H9 (cell line): ENCODE data around the gene TENM4. TPM values are rescaled to one million over a fixed set of nuclear protein-coding genes. Genes with fewer than 3 reads are reported as not detected.

ENCODE experiments used
- DNase-seq: peaks from one replicate; pipeline ENCODE4 v3.0.0-alpha.2; 2017
- H2AFZ ChIP-seq: one replicate; pipeline ENCODE4 v1.6.1; 2013; ENCODE audit warnings: mild to moderate bottlenecking, low read length, control low read depth, moderate library complexity
- H2AK5ac ChIP-seq: 2 replicates; pipeline ENCODE4 v1.6.1; 2013; ENCODE audit warnings: low read length, control low read depth, mixed read lengths; ENCODE audit not compliant: insufficient read length
- H2BK120ac ChIP-seq: one replicate; pipeline ENCODE4 v1.6.1; 2013; ENCODE audit warnings: low read depth, mild to moderate bottlenecking, low read length, control low read depth, inconsistent platforms; ENCODE audit not compliant: poor library complexity, severe bottlenecking
- H2BK12ac ChIP-seq: 2 replicates; pipeline ENCODE4 v1.6.1; 2013; ENCODE audit warnings: low read length, control low read depth, mixed read lengths, low read depth; ENCODE audit not compliant: insufficient read length
- H2BK15ac ChIP-seq: 2 replicates; pipeline ENCODE4 v1.6.1; 2013; ENCODE audit warnings: low read depth, low read length, control low read depth
- H2BK20ac ChIP-seq: one replicate; pipeline ENCODE4 v1.6.1; 2013; ENCODE audit warnings: low read depth, mild to moderate bottlenecking, low read length, control low read depth, inconsistent platforms; ENCODE audit not compliant: poor library complexity, severe bottlenecking
- H2BK5ac ChIP-seq: 2 replicates; pipeline ENCODE4 v1.6.1; 2013; ENCODE audit warnings: low read length, control low read depth, mixed read lengths; ENCODE audit not compliant: insufficient read length
- H3K14ac ChIP-seq: 2 replicates; pipeline ENCODE4 v1.6.1; 2013; ENCODE audit warnings: low read length, control low read depth; ENCODE audit not compliant: insufficient read depth
- H3K18ac ChIP-seq: 2 replicates; pipeline ENCODE4 v1.6.1; 2013; ENCODE audit warnings: low read depth, mild to moderate bottlenecking, mixed read lengths, low read length, control low read depth; ENCODE audit not compliant: insufficient read length
- H3K23ac ChIP-seq: 2 replicates; pipeline ENCODE4 v1.6.1; 2013; ENCODE audit warnings: low read length, control low read depth, mixed read lengths, low read depth; ENCODE audit not compliant: insufficient read length
- H3K23me2 ChIP-seq: 2 replicates; pipeline ENCODE4 v1.6.1; 2013; ENCODE audit warnings: low read depth, mild to moderate bottlenecking, mixed read lengths, low read length, control low read depth; ENCODE audit not compliant: insufficient read length, poor library complexity, severe bottlenecking
- H3K27ac ChIP-seq: 2 replicates; pipeline ENCODE4 v1.5.1; 2013; ENCODE audit warnings: low read length, control low read depth, mixed read lengths, low read depth; ENCODE audit not compliant: insufficient read length
- H3K27me3 ChIP-seq: 2 replicates; pipeline ENCODE4 v1.6.1; 2013; ENCODE audit warnings: low read length, control low read depth, inconsistent platforms; ENCODE audit not compliant: insufficient read depth
- H3K4ac ChIP-seq: 2 replicates; pipeline ENCODE4 v1.6.1; 2013; ENCODE audit warnings: low read depth, mild to moderate bottlenecking, control low read depth, inconsistent platforms, low read length, moderate library complexity
- H3K4me1 ChIP-seq: 2 replicates; pipeline ENCODE4 v1.6.1; 2013; ENCODE audit warnings: low read length, control low read depth, inconsistent platforms; ENCODE audit not compliant: insufficient read depth
- H3K4me2 ChIP-seq: 2 replicates; pipeline ENCODE4 v1.6.1; 2013; ENCODE audit warnings: low read length, control low read depth, mixed read lengths; ENCODE audit not compliant: insufficient read length, insufficient read depth
- H3K56ac ChIP-seq: 2 replicates; pipeline ENCODE4 v1.6.1; 2013; ENCODE audit warnings: low read depth, mild to moderate bottlenecking, mixed read lengths, low read length, control low read depth; ENCODE audit not compliant: insufficient read length
- H3K79me1 ChIP-seq: 2 replicates; pipeline ENCODE4 v1.6.1; 2013; ENCODE audit warnings: low read depth, mild to moderate bottlenecking, moderate library complexity, low read length, control low read depth, inconsistent platforms; ENCODE audit not compliant: insufficient read depth, poor library complexity, severe bottlenecking
- H3K79me2 ChIP-seq: 2 replicates; pipeline ENCODE4 v1.6.1; 2013; ENCODE audit warnings: low read length, control low read depth, inconsistent platforms; ENCODE audit not compliant: insufficient read depth
- H3K9ac ChIP-seq: 2 replicates; pipeline ENCODE4 v1.6.1; 2013; ENCODE audit warnings: low read length, control low read depth, mixed read lengths; ENCODE audit not compliant: insufficient read length; ENCODE audit errors: extremely low read depth
- H3K9me3 ChIP-seq: one replicate; pipeline ENCODE4 v1.6.1; 2013; ENCODE audit warnings: low read depth, low read length, inconsistent platforms; ENCODE audit not compliant: control insufficient read depth
- H3T11ph ChIP-seq: one replicate; pipeline ENCODE4 v1.6.1; 2013; ENCODE audit warnings: mild to moderate bottlenecking, low read length, control low read depth, inconsistent platforms
- H4K20me1 ChIP-seq: one replicate; pipeline ENCODE4 v1.6.1; 2013; ENCODE audit not compliant: control insufficient read depth, insufficient read length, insufficient read depth
- H4K5ac ChIP-seq: 2 replicates; pipeline ENCODE4 v1.6.1; 2013; ENCODE audit warnings: low read depth, mild to moderate bottlenecking, mixed read lengths, low read length, control low read depth; ENCODE audit not compliant: insufficient read length
- H4K8ac ChIP-seq: replicated peaks from 2 replicates; pipeline ENCODE4 v1.6.1; 2013; ENCODE audit warnings: low read length, control low read depth, mixed read lengths, low read depth; ENCODE audit not compliant: insufficient read length
- H4K91ac ChIP-seq: 2 replicates; pipeline ENCODE4 v1.6.1; 2013; ENCODE audit warnings: low read depth, mild to moderate bottlenecking, moderate library complexity, mixed read lengths, low read length, control low read depth; ENCODE audit not compliant: insufficient read length
- H3K27ac Mint-ChIP-seq, 3 experiments: 2 replicates in 2 of 3; 3 replicates in 1 of 3; pipeline ENCODE4 v1.8.0; 2020 to 2021; ENCODE audit warnings: mixed read lengths in 3 of 3, mild to moderate bottlenecking in 1 of 3, moderate library complexity in 1 of 3
- H3K27me3 Mint-ChIP-seq: 2 replicates; pipeline ENCODE4 v1.8.0; 2021; ENCODE audit warnings: low read depth, mild to moderate bottlenecking, moderate library complexity, mixed read lengths
- H3K36me3 Mint-ChIP-seq, 3 experiments: 2 replicates in 2 of 3; 3 replicates in 1 of 3; pipeline ENCODE4 v1.8.0; 2020 to 2021; ENCODE audit warnings: low read depth in 3 of 3, mixed read lengths in 3 of 3; ENCODE audit not compliant: insufficient read depth in 1 of 3
- H3K4me1 Mint-ChIP-seq, 2 experiments: 2 replicates each; pipeline ENCODE4 v1.8.0; 2020; ENCODE audit warnings: mixed read lengths in 2 of 2
- H3K4me3 Mint-ChIP-seq, 2 experiments: 2 replicates in 1 of 2; 3 replicates in 1 of 2; pipeline ENCODE4 v1.8.0; 2020 to 2021; ENCODE audit warnings: mild to moderate bottlenecking in 2 of 2, mixed read lengths in 2 of 2, moderate library complexity in 1 of 2
- H3K9me3 Mint-ChIP-seq, 2 experiments: 2 replicates in 1 of 2; 3 replicates in 1 of 2; pipeline ENCODE4 v1.8.0; 2020; ENCODE audit warnings: mild to moderate bottlenecking in 2 of 2, mixed read lengths in 2 of 2, moderate library complexity in 1 of 2
- WGBS: extraction: QIAGEN DNeasy Blood & Tissue Kit; methylation state at CpG from one replicate; pipeline ENCODE4 v1.1.7; 2013; ENCODE audit warnings: missing lambda C conversion rate, low lambda C conversion rate, mixed read lengths; ENCODE audit not compliant: insufficient read length; ENCODE audit errors: extremely low coverage; 5-methylcytosine and 5-hydroxymethylcytosine counted together
- total RNA-seq: library from RNA; stranded (reverse); gene quantifications from 2 replicates; pipeline ENCODE4 v1.2.1, GENCODE V29; 2021
- TF ChIP-seq, protein P1 (sequence below): fragments of 200-600 bp; sonication (generic); conservative IDR thresholded peaks from 3 replicates; pipeline ENCODE4 v1.8.0; 2021; ENCODE audit warnings: antibody characterized with exemption, mild to moderate bottlenecking

The TENM4 gene
- total RNA-seq, 1 experiment from 2014 or later: 4.6 TPM

DNA sequence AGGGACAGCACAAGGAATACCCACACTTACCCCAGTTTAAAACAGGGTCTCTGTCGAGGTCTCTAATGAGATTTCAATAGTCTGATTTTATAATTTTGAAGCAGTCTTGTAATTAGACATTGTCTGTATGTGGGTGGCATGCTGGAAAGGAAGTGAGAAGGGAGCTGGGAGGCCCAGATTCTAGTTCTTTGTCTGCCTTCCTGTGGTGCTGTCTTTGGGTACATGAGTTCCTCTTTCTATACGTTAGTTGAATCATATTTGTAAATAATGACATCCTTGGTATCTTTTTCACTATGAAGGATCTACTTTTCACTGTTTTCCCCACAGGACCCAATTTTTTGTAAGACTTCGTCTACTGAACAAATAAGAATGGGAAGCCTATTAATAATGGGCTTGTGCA is 42.0 kb upstream of the TENM4 start:
- Histone ChIP-seq H2BK20ac (no peak overlapping the region), H3T11ph (no peak overlapping the region), H4K5ac (no peak overlapping the region), H3K4ac (no peak overlapping the region), H3K9me3 (no peaks in the 10 kb centered on the region), H3K27me3 (no peaks in the 10 kb centered on the region), H3K79me2 (no peaks in the 10 kb centered on the region), H2BK15ac (no peak overlapping the region), H3K23me2 (no peaks in the 10 kb centered on the region), H4K8ac (no peak overlapping the region), H2BK120ac (no peak overlapping the region), H3K18ac (no peak overlapping the region), H3K4me1 (peaks cover 13% of the 10 kb centered on the region), H3K27ac (no peak overlapping the region), H4K91ac (no peak overlapping the region), H2BK12ac (no peak overlapping the region), H3K79me1 (no peaks in the 10 kb centered on the region), H2AK5ac (no peak overlapping the region), H3K4me2 (no peak overlapping the region), H3K14ac (no peak overlapping the region), H3K56ac (no peak overlapping the region), H4K20me1 (no peaks in the 10 kb centered on the region), H2AFZ (no peak overlapping the region), H2BK5ac (no peak overlapping the region), H3K9ac (no peak overlapping the region), H3K23ac (no peak overlapping the region)
- TF ChIP-seq, protein P1, sequence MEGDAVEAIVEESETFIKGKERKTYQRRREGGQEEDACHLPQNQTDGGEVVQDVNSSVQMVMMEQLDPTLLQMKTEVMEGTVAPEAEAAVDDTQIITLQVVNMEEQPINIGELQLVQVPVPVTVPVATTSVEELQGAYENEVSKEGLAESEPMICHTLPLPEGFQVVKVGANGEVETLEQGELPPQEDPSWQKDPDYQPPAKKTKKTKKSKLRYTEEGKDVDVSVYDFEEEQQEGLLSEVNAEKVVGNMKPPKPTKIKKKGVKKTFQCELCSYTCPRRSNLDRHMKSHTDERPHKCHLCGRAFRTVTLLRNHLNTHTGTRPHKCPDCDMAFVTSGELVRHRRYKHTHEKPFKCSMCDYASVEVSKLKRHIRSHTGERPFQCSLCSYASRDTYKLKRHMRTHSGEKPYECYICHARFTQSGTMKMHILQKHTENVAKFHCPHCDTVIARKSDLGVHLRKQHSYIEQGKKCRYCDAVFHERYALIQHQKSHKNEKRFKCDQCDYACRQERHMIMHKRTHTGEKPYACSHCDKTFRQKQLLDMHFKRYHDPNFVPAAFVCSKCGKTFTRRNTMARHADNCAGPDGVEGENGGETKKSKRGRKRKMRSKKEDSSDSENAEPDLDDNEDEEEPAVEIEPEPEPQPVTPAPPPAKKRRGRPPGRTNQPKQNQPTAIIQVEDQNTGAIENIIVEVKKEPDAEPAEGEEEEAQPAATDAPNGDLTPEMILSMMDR: no peak
- Mint-ChIP-seq H3K27me3 (peaks cover 9% of the 10 kb centered on the region), H3K27ac (no peak overlapping the region), H3K9me3 (no peaks in the 10 kb centered on the region), H3K4me1 (peaks cover 27 to 39% of the 10 kb centered on the region in 2 experiments), H3K36me3 (no peaks in the 10 kb centered on the region), H3K4me3 (no peak overlapping the region)
- no peak for DNase-seq
- WGBS: no CpG with 5 or more reads among the region's 3 CpGs
